ENCODE data around the gene ZNF93.
A peak's percentile ranks its signal among the peaks of the same experiment; 100 is the strongest.

DNA sequence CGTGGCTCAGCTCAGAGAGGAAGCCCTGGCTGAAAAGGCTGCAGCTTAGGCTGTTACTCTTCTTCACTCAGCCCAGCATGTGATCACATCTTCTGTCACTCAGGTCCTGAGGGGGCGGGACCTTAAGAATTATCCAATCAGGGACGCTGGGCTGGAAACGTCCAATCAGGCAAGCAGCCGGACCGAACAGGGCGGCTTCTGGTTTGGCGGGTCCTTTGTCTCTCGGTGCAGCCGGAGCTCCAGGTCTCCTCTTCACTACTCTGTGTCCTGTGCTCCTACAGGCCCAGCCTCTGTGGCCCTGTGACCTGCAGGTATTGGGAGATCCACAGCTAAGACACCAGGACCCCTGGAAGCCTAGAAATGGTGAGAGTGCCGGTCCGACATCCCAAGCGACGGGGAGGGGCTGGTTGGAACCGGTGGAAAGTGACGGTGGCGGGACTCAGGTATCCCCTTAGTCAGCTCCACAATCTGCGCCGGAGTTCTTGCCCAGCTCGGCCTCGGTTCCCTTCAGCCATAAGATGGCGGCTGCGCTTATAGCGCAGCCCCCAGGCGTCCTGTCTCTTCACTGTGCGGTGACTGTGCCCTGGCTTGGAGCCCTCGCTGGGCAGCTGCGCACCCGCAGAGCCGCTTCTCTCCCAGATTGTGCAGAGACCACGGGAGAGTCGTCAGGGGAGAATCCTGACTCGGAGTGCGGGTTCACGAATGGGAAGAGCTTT, at the start of gene ZNF93:
- 0 out of 2 replicates have a peak, but pooled peaks have one; percentile 7 for TF ChIP-seq TCF7L2 (IDR thresholded peaks at IDR 0.05; ENCODE audit: low read depth, low read length)
- TF ChIP-seq, protein P1, sequence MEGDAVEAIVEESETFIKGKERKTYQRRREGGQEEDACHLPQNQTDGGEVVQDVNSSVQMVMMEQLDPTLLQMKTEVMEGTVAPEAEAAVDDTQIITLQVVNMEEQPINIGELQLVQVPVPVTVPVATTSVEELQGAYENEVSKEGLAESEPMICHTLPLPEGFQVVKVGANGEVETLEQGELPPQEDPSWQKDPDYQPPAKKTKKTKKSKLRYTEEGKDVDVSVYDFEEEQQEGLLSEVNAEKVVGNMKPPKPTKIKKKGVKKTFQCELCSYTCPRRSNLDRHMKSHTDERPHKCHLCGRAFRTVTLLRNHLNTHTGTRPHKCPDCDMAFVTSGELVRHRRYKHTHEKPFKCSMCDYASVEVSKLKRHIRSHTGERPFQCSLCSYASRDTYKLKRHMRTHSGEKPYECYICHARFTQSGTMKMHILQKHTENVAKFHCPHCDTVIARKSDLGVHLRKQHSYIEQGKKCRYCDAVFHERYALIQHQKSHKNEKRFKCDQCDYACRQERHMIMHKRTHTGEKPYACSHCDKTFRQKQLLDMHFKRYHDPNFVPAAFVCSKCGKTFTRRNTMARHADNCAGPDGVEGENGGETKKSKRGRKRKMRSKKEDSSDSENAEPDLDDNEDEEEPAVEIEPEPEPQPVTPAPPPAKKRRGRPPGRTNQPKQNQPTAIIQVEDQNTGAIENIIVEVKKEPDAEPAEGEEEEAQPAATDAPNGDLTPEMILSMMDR (IDR thresholded peaks at IDR 0.05): no peak

All from Panc1 (cell line).